Activated T-cell treated with anti-CD3 and anti-CD28 coated beads, Interleukin-2, amount 50 U/mL, for 4 hours (primary cell): ENCODE data around the gene ABCB9. TPM values are rescaled to one million over a fixed set of nuclear protein-coding genes. Genes with fewer than 3 reads are reported as not detected.
A peak's percentile ranks its signal among the peaks of the same experiment; 100 is the strongest.

Experiments used
- ATAC-seq, 2 donors: fragments of 200-7000 bp; cut with Tn5 transposase; one replicate each; pipeline ENCODE4 v1.10.0; 2021
- DNase-seq: peaks from one replicate; pipeline ENCODE4 v3.0.0-alpha.2; 2020
- H3K27me3 Mint-ChIP-seq: one replicate; pipeline ENCODE4 v1.8.0; 2021; ENCODE audit warnings: low read depth, mixed read lengths
- H3K36me3 Mint-ChIP-seq: one replicate; pipeline ENCODE4 v1.8.0; 2022; ENCODE audit warnings: mixed read lengths; ENCODE audit not compliant: insufficient read depth
- H3K4me1 Mint-ChIP-seq: one replicate; pipeline ENCODE4 v1.8.0; 2021; ENCODE audit warnings: low read depth, mixed read lengths
- H3K4me3 Mint-ChIP-seq: one replicate; pipeline ENCODE4 v1.8.0; 2021; ENCODE audit warnings: mild to moderate bottlenecking, moderate library complexity, mixed read lengths
- H3K9me3 Mint-ChIP-seq: one replicate; pipeline ENCODE4 v1.8.0; 2021; ENCODE audit warnings: mixed read lengths
- total RNA-seq, 3 donors: library from RNA; stranded (reverse); gene quantifications; one replicate each; pipeline ENCODE4 v1.2.1, GENCODE V29; 2021

ABCB9 gene
- total RNA-seq, 3 donors from 2014 or later, result 2.3 to 3.2 (median 2.9) TPM

DNA sequence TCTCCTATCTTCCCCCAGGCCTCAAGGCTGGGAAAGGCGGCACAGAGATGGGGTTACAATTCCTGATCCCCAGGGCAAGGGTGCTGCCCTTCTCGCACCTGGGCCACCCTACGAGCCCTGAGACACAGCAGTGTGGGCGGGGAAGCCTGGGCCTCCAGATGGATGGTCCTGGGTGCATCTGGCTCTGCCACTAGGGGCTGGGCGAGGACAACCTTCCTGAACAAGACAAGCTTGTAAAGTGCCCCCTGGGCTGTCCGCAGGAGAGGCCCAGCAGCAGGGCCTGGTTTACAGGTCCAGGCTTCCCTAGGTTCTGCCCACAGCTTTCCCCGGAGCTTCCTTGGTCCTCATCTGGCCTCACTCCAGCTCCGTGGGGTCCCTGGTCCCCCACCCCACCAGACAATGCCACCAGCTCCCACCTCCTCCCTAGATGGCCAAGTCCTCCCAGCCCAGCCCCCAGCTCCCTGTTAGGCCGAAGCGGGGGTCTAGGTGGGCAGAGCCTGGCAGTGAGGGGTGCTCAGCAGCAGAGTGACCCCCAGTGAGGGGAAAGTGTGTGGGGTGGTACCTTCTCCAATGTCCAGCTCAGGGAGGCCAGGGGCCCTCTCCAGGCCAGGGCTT, 23.1 kb upstream of the ABCB9 start:
- H3K4me3 Mint-ChIP-seq, result no peak overlapping the region
- peaks cover 10% of the 10 kb centered on the region for H3K36me3 Mint-ChIP-seq
- DNase-seq, result no peak
- H3K27me3 Mint-ChIP-seq, result no peaks in the 10 kb centered on the region
- no peak for ATAC-seq
- peaks cover 4% of the 10 kb centered on the region for H3K4me1 Mint-ChIP-seq
- no peaks in the 10 kb centered on the region for H3K9me3 Mint-ChIP-seq

DNA sequence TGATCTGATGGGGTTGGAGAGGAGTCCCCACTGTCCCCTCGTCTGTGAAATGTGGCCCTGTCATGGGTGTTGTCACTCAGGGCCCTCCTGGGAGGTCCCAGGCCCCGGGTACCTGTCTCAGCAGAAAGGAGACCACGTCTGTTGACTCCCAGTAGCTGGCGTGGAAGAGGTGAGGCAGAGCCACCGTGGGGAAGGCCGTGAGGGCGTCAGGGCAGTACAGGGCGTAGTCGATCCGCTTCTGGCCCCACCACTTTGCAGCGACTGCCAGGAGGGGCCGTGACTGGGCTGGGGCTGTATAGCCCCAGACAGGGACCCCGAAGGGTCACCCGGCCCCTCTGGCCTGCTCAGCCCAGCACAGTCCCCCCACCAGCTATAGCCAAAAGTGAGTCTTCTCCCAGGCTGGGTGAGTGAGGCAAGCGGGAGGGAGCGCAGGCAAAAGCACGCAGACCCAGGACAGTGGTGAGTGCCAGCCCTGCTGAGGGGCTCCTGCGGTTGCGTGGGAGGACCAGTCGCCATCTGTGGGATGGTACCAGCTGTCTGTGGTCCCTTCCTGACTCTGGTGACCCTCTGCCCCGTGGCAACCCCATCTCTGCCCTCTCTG, 22.4 kb upstream of the ABCB9 start:
- Mint-ChIP-seq H3K4me1 (peaks cover 10% of the 10 kb centered on the region), H3K4me3 (no peak overlapping the region), H3K9me3 (no peaks in the 10 kb centered on the region), H3K27me3 (no peaks in the 10 kb centered on the region), H3K36me3 (peaks cover 10% of the 10 kb centered on the region)
- ATAC-seq (no peak), DNase-seq (no peak)

DNA sequence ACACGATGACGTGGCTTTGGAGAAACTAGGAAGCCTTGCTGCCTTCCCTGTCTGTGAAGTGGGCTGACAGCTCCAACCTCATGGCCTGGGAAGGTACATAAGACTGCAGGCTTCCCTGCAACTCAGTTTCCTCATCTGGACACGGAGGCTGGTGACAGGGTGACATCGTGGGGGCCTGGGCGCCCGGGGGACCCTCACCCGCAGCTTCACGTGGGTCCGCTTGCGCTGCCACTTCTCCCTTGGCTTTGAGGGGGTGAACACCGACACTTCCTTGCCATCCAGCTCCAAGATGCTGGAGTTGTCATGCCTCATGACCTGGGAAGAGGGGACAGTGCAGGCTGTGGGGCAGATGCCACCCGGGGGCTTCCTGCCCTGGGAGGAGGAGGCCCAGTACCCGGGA, 21.8 kb upstream of the ABCB9 start:
- ATAC-seq (no peak), DNase-seq (no peak)
- Mint-ChIP-seq H3K4me1 (peaks cover 16% of the 10 kb centered on the region), H3K36me3 (peaks cover 10% of the 10 kb centered on the region), H3K27me3 (no peaks in the 10 kb centered on the region), H3K4me3 (no peak overlapping the region), H3K9me3 (no peaks in the 10 kb centered on the region)

DNA sequence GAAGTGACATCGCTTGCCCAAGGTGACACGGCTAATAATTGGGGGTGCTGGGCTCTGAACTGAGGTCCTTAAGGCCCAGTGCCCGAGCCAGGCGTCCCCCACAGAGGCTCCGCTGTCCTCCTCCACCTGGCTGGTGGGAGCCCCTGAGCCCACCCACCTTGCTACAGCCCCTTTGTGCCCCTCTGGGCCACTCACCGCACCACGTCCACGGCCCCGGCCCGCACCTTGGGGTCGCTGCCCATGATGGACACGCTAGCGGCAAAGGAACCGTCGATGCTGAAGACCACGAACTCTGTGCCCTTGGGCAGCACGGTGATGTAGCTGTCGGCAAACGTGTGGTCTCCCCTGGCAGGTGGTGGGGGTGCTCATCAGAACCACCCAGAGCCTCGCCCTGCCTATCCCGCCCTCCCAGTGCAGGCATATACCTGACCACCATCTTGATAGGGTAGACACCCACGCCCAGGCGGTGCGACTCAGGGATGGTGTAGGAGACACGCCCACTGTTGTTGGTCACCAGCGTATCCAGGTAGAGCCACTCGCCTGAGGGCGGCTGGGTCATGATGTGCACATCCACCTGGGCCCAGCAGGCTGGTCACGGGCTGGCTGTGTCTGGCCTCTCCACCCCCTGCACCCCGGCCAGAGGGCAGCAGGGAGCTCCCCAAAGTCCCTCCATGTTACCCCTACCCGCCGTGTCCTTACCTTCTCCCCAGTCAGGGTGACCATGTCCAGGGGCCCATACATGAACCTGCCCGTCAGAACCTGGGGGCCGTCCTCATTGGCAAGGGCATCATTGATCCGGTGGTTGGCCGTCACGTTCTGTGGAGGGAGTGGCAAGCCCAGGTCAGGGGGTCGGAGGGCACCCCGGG, 21.1 kb upstream of the ABCB9 start:
- ATAC-seq, result no peak
- no peaks in the 10 kb centered on the region for H3K27me3 Mint-ChIP-seq
- H3K36me3 Mint-ChIP-seq, result peaks cover 10% of the 10 kb centered on the region
- no peak for DNase-seq
- H3K4me1 Mint-ChIP-seq, result peaks cover 22% of the 10 kb centered on the region
- no peaks in the 10 kb centered on the region for H3K9me3 Mint-ChIP-seq
- H3K4me3 Mint-ChIP-seq, result no peak overlapping the region

DNA sequence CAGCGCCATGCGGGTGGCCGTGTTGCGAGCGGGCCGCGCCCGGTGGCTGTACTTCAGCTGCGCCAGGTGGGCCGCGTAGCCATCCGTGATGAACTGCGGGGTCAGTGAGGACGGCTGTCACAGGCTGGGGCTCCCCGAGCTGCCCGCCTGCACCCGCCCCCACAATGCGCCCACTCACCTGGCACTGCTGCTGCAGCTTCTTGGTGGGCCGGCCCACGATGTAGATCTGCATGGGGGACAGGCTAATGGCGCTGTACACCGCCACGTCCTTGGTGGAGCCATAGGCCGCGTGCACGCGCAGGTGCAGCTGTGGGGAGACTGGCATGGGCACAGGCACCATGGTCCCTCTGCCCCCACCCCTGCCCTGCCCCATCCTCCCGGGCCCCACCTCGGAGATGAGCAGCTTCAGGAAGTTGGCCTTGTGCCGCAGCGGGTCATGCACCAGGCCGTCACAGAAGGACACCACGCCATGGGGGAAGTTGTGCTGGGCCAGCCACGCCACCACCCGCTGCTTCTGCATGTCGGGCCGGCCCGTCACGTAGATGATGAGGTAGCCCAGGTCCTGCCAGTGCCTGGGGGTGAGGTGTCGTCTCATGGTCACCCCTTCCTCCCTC, 20.1 kb upstream of the ABCB9 start:
- no peak for DNase-seq
- Mint-ChIP-seq H3K4me3 (no peak overlapping the region), H3K9me3 (no peaks in the 10 kb centered on the region), H3K36me3 (peaks cover 10% of the 10 kb centered on the region), H3K4me1 (peaks cover 31% of the 10 kb centered on the region), H3K27me3 (no peaks in the 10 kb centered on the region)
- no peak for ATAC-seq

DNA sequence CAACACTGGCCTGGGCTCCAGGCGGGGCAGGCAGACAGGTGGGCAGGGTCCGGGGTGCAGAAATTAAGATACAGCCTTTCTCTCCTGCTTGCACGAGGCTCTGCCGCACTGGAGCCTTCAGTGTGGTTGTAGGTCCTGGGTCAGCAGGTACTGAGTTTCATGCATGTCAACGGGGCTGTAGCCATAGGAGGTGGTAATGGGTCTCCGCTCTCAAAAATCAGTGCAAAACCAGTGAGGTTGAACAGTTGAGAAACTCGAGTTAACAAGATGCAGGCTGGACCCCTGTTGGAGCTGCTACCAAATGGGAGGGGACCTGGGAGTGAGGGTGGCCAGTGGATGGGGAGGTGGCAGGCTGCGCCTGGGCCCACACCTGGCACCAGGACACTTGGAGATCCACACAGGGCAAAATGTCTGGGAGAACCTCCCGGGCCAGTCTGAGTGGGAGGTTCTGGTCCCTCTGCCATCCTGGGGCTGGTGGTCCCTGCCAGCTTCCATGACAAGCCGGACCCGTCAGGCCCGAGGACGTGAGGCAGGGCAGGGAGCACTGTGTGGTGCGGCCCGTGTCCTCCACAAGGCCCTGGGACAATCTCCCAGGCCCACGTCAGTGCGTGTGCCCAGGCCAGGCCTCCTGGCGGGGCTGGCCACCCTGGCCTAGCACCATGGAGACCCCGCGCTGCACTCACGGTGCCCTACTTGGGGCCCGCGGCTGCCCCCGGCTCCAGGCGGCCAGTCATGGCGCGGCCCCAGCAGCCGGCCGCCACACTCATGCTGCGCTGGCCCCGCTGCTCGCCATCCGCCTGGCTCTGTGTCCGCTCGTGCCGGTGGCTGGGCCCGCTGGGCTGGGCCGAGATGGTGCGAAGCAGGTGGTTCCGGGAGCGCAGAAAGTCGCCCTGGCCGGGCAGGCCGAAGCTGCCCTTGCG, 19.3 kb upstream of the ABCB9 start:
- DNase-seq, result no peak
- Mint-ChIP-seq H3K36me3 (peaks cover 10% of the 10 kb centered on the region), H3K4me1 (peaks cover 31% of the 10 kb centered on the region), H3K4me3 (no peak overlapping the region), H3K27me3 (no peaks in the 10 kb centered on the region), H3K9me3 (no peaks in the 10 kb centered on the region)
- no peak for ATAC-seq

DNA sequence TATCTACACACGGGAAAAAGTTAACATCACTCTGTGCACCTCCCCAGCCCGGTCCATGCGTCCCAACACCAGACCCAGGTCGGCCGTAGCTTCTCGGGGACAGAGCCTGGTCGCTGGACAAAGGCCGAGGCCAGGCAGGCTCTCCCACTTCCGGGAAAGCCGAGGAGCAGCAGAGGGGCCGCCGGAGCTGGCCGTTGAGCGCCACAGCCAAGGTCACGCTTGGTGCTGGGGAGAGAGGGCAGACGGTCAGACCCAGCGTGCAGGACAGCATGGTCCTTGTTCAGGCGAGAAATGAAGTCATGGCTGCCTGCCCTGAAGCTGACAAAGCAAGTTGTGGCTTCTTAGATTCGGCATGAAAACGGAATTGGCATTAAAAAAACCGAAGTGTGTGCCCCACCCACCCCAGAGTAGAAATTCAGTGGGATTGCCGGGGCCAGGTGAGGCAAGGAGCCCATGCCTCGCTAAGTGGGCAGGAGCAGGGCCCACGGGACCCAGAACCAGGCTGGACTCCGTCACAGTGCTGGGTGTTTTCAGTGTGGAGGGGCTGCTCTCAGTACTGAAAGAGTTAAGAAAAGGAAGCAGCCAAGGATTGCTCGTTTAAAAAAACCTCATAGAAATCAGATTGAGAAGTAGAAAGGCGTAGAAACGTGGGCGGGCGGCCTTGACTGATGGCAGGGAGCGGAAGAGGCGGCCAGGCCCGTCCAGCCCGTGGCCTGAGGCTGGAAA, 18.5 kb upstream of the ABCB9 start:
- peaks cover 10% of the 10 kb centered on the region for H3K36me3 Mint-ChIP-seq
- H3K4me3 Mint-ChIP-seq, result no peak overlapping the region
- H3K4me1 Mint-ChIP-seq, result peaks cover 35% of the 10 kb centered on the region
- DNase-seq (no peak), ATAC-seq (no peak)
- H3K27me3 Mint-ChIP-seq, result no peaks in the 10 kb centered on the region
- H3K9me3 Mint-ChIP-seq, result no peaks in the 10 kb centered on the region

DNA sequence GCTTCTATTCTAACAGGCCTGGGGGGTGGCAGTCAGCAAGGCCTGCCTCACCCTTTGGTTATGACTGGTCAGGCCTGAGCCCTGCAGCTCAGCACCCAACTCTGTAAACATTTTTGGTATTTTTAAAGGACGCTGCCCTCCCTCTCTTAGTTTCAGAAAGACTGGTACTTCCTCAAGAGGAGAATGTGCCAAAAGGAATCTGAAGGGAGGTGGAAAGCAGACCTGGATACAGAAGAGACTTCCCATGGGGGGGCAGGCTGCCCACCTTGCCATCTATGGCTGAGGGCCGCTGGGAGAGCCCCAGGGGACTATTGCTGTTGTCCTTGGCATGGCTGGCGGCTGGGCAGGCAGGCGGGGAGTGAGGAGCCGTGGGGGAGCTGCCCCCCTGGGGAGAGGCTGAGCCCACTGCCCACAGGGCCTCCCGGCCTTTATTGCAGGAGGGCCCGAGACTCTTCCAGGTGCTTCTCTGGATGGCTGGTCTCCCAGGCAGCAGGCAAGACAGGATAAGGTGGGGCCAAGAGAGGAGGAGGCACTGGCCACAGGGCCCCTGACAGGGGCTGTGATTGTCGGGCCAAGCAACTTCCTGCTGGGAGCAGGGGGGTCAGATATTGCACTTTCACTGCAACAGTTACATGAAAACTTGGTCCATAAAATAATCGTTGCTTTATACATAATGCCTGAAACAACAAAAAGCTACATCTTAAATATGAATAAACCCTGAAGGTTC, 17.7 kb upstream of the ABCB9 start:
- DNase-seq (no peak), ATAC-seq (no peak)
- Mint-ChIP-seq H3K9me3 (no peaks in the 10 kb centered on the region), H3K36me3 (peaks cover 10% of the 10 kb centered on the region), H3K4me3 (peak overlapping the region; percentile 8), H3K27me3 (no peaks in the 10 kb centered on the region), H3K4me1 (peaks cover 41% of the 10 kb centered on the region)

DNA sequence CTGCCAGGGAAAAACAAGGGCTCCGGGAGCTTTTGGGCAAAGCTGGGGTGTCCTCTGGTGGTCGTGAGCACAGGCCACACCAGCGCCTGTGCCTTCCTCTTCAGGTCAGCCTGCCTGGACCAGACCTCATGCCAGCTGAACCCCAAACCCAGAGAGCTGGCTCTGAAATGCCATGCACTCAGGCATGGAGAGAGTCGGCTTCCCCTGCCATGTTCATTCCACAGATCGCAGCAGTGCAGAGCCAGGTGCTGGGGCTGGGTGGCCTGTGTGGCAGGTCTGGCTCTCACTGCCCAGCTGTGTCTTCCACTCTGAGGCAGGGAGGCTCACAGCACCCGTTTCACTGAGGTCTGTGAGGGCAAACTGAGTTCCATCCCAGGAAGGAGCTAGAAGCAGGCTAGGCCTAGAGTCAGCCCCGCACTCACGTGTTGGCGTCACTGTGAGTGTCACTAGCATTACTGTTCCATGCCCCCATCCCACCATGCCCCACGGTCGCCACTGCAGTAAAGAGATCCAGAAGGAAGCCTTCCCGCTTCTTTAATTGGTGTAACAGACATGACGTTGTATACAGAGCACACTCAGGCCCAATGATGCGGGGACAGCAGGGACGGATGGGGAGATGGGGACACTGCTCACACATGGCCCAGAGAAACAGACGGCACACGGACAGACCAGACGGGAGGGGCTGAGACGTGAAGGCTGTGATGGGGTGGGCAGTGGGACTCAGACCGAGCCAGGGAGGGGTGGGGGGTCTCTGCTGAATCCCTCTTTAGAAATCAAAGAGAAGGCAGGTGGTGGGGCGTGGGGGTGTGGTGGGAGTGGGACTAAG, 16.9 kb upstream of the ABCB9 start:
- H3K9me3 Mint-ChIP-seq, result no peaks in the 10 kb centered on the region
- ATAC-seq (no peak), DNase-seq (no peak)
- H3K4me1 Mint-ChIP-seq, result peaks cover 43% of the 10 kb centered on the region
- H3K4me3 Mint-ChIP-seq, result peak overlapping the region; percentile 90
- peaks cover 10% of the 10 kb centered on the region for H3K36me3 Mint-ChIP-seq
- H3K27me3 Mint-ChIP-seq, result no peaks in the 10 kb centered on the region

DNA sequence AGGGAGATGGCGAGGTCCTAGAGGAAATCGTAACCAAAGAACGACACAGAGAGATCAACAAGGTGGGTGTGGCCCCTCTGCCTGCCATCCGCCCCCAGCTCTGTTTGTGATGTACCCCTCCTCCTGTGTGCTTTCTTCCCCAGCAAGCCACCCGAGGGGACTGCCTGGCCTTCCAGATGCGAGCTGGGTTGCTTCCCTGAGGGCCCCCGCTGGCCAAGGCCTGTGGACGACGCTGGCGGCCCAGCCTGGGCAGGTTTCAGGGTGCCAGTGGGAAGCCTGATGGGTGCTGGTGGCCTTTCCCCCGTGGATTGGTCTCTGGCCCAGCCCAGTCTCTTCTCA, 16.2 kb upstream of the ABCB9 start:
- peaks cover 45% of the 10 kb centered on the region for H3K4me1 Mint-ChIP-seq
- H3K4me3 Mint-ChIP-seq, result peak overlapping the region; percentile 90
- no peaks in the 10 kb centered on the region for H3K9me3 Mint-ChIP-seq
- no peaks in the 10 kb centered on the region for H3K27me3 Mint-ChIP-seq
- DNase-seq, result no peak
- H3K36me3 Mint-ChIP-seq, result peaks cover 8% of the 10 kb centered on the region
- no peak for ATAC-seq

DNA sequence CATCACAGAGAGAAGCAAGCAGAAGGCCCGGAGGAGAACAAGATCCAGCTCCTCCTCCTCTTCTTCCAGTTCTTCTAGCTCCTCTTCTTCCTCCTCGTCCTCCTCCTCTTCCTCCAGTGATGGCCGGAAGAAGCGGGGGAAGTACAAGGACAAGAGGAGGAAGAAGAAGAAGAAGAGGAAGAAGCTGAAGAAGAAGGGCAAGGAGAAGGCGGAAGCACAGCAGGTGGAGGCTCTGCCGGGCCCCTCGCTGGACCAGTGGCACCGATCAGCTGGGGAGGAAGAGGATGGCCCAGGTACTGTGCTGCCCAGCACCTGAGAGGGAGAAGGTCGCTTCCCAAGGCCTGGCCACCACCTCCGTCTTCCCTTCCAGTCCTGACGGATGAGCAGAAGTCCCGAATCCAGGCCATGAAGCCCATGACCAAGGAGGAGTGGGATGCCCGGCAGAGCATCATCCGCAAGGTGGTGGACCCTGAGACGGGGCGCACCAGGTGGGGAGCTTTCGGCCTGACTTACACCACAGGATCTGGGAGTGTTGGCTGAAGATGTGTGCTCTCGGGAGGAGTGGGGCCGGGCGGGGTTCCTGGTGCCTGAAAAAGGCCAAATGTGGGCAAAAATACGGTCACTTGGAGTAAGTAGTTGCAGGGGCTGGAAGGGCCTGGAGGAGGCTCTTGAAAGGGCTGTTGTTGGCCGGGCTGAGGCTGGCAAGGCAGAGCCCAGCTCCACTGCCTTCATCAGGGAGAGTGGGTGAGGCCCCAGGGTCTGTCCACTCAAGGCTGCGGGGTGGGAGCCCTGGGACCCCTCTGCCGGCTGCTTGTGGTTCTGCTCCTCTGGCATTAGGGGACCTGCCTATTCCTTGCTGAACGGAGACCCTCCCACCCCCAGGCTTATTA, 15.6 kb upstream of the ABCB9 start:
- Mint-ChIP-seq H3K9me3 (no peaks in the 10 kb centered on the region), H3K36me3 (peaks cover 7% of the 10 kb centered on the region), H3K4me3 (peak overlapping the region; percentile 90), H3K4me1 (peaks cover 48% of the 10 kb centered on the region), H3K27me3 (no peaks in the 10 kb centered on the region)
- DNase-seq, result no peak
- ATAC-seq, result no peak
